ENCODE measurements around the gene TXNL4A. TPM values are rescaled to one million over a fixed set of nuclear protein-coding genes. Genes with fewer than 3 reads are reported as not detected.
A peak's percentile ranks its signal among the peaks of the same experiment; 100 is the strongest.

Gene TXNL4A
- total and polyA plus RNA-seq, 7 donors: 81.5 to 217 (median 112) TPM

DNA sequence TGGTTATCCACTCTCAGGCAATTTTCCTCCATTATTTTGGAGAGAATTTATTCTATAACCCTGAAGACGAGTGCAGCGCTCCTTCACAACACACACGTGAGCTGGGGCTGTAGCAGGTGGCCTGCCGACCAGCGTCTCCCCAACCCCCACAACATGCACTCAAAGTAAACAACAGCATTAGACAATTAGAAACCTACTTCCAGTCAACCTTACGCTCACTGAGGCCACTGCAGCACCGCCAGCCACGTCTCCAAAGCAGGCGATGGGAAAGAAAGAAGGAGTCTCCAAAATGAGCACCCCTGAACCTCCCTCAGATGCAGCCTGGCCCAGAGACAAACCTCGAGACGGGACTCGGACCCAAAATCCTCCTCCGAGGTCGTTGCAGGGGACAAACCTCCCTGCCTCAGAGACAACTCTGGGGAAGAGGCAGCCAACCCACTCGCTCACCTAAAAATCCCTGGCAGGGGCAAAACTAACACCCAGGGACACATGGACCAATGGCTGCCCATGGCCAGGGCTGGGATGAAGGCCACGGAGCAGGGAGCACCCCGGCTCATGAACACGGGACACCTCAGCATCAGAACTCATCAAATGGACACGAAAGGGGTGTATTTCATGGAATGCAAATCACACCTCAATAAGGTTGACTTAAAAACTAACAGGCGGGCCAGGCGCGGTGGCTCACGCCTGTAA, 39.5 kb downstream of the TXNL4A start:
- Histone ChIP-seq H3K4me3 (peak overlapping the region; percentile 77), H3K4me1 (peaks cover 48% of the 10 kb centered on the region), H3K27me3 (ENCODE audit: insufficient read depth in 3 of 3, low read length in 2 of 3) (no peaks in the 10 kb centered on the region), H3K36me3 (ENCODE audit: insufficient read depth in 1 of 2, low read depth in 1 of 2) (peaks cover 0 to 11% of the 10 kb centered on the region in 2 donors), H3K27ac (peak overlapping the region; percentile 85), H3K9me3 (no peaks in the 10 kb centered on the region)
- 89 to 91% (median 90%) methylated on average over 23 of the region's 23 CpGs for WGBS, 3 donors
- DNase-seq (peak in 1 of 2 donors; percentile 51), ATAC-seq (no peak)
- TF ChIP-seq, protein P1, sequence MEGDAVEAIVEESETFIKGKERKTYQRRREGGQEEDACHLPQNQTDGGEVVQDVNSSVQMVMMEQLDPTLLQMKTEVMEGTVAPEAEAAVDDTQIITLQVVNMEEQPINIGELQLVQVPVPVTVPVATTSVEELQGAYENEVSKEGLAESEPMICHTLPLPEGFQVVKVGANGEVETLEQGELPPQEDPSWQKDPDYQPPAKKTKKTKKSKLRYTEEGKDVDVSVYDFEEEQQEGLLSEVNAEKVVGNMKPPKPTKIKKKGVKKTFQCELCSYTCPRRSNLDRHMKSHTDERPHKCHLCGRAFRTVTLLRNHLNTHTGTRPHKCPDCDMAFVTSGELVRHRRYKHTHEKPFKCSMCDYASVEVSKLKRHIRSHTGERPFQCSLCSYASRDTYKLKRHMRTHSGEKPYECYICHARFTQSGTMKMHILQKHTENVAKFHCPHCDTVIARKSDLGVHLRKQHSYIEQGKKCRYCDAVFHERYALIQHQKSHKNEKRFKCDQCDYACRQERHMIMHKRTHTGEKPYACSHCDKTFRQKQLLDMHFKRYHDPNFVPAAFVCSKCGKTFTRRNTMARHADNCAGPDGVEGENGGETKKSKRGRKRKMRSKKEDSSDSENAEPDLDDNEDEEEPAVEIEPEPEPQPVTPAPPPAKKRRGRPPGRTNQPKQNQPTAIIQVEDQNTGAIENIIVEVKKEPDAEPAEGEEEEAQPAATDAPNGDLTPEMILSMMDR (IDR thresholded peaks at IDR 0.05): no peak
- intact Hi-C loops (cut with DNase I): loop anchor here (10.0 kb wide), 2 partner anchors 274 to 564 kb away; partner anchors contain the start of gene CTDP1 (in 1 of the 2)

DNA sequence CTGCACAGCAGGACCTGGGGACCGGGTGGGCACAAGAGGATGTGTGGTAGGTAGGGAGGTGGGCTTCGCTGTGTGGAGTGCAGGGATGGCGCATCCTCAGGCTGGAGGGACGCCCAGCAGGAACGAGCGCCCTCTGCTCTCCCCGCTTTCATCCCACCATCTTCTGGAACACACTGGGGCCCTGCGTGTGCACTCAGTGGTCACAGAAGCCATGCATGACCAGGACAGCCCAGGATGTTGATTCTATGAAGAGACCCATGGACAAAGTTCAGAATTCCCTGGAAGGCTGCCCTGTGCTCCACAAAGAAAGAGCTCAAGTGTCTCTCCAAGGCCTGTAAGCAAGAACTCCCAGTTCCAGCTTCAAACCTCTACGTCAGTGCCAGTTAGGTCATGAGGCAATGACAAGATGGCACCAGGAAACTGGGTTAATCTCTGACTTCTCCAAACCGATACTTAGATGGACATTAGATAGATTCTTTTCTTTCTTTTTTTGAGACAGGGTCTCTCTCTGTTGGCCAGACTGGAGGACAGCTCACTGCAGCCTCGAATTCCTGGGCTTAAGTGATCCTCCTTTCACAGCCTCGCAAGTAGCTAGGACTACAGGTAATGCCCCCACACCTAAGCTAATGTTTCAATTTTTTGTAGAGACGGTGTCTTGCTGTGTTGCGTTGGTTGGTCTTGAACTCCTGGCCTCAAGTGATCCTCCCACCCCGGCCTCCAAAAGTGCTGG, 40.3 kb downstream of the TXNL4A start:
- H3K4me1 ChIP-seq: peaks cover 48% of the 10 kb centered on the region
- intact Hi-C loops (cut with DNase I): loop anchor here (10.0 kb wide), 2 partner anchors 273 to 563 kb away; partner anchors contain the start of gene CTDP1 (in 1 of the 2)
- TF ChIP-seq, protein P1 (IDR thresholded peaks at IDR 0.05): no peak

DNA sequence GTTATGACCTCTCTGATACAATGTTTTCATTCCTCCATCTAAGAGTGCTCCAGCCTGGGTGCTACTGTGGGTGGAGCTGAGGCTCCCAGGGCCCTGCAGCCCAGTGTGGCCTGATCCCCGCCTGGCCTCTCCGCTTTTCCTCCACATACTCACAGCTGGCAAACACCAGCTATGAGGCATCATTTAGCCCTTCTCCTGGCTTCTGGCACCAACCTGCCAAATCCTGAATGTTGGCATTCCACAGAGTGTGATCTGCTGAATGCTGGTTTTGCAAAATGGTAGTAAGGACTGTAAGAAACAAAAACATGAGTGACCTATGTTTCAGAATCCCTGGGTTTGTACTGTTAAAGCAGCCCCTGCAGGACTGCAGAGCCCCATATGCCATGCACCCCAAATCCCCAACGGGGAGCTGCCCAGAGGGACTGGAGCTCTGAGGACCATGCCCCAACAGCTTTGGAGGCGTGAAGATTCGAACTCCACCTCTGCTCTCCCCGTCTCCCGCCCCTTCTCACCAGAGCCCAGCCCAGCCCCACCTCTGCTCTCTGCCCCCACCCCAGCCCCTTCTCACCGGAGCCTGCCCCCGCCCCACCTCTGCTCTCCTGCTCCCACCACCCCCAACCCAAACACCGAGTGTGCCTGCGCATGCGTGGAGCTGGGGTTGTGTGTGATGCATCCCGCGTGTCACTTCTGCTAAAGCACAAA, 41.2 kb downstream of the TXNL4A start:
- H3K27me3 ChIP-seq (ENCODE audit: insufficient read depth in 3 of 3, low read length in 2 of 3): no peaks in the 10 kb centered on the region
- TF ChIP-seq, protein P1 (IDR thresholded peaks at IDR 0.05): no peak
- 77 to 90% (median 79%) methylated on average over 14 of the region's 14 CpGs for WGBS, 3 donors
- ATAC-seq (peak in 3 of 4 donors; percentile 25 to 50 (median 43)), DNase-seq (peak in 1 of 2 donors; percentile 62)
- peaks cover 3 to 23% of the 10 kb centered on the region in 2 donors for H3K36me3 ChIP-seq (ENCODE audit: insufficient read depth in 1 of 2, low read depth in 1 of 2)
- no peaks in the 10 kb centered on the region for H3K9me3 ChIP-seq
- H3K4me3 ChIP-seq: no peak overlapping the region
- intact Hi-C loops (cut with DNase I): loop anchor here (10.0 kb wide), 2 partner anchors 272 to 562 kb away; partner anchors contain the start of gene CTDP1 (in 1 of the 2)
- peaks cover 48% of the 10 kb centered on the region for H3K4me1 ChIP-seq
- H3K27ac ChIP-seq: peak overlapping the region; percentile 71

More for the DNA sequence above, 40.3 kb downstream of the TXNL4A start:
- peak overlapping the region; percentile 16 for H3K4me3 ChIP-seq
- peak overlapping the region; percentile 71 for H3K27ac ChIP-seq
- WGBS, 3 donors: 73 to 82% (median 77%) methylated on average over 15 of the region's 15 CpGs
- H3K27me3 ChIP-seq (ENCODE audit: insufficient read depth in 3 of 3, low read length in 2 of 3): no peaks in the 10 kb centered on the region
- peak; percentile 44 to 69 (median 64) for ATAC-seq
- no peaks in the 10 kb centered on the region for H3K9me3 ChIP-seq
- peaks cover 0 to 15% of the 10 kb centered on the region in 2 donors for H3K36me3 ChIP-seq (ENCODE audit: insufficient read depth in 1 of 2, low read depth in 1 of 2)
- peak in 1 of 2 donors; percentile 73 for DNase-seq

DNA sequence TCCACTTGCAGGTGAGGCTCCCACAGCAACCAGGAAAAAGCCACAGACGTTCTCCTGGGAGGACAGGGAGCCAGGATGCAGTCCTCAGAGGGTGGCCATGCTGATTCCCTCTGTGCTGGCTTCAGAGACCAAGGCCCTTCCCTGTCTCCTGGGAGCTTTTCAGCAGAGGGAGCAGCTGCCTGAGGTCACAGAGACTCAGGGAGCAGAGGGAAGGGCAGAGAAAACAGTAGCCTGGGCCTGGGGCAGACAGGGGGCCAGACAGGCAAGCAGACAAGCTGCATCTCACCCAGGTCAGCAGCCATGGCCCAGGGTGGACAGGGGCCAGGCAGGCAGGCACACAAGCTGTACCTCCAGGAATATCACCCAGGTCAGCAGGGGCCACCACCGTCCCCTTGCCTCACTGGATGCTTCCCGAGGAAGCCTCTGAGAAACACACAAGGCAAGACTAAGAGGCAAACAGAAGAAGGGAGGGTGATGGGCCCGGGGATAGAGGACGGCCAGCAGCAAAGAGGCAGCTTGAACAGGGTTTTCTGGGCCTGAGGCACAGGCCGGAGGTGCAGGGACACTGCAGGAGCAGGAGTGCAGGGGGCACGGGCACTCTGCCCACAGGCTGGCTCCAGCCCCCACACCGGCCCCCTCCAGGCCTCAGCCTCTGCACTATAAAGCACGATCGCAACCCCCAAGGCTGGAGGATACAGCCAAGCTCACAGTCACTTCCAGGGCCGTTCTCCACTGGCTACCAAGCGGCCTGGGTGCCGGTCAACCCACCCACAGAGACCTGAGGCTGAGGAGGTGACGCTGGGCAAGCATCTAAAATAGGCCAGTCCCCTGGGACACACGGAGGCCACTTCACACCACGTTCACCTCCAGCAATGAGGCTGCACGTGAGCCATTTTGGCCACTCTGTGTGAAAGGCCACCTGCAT, 43.0 kb downstream of the TXNL4A start:
- H3K9me3 ChIP-seq: no peaks in the 10 kb centered on the region
- H3K27ac ChIP-seq: no peak overlapping the region
- WGBS, 3 donors: 52 to 69% (median 64%) methylated on average over 17 of the region's 17 CpGs
- H3K4me3 ChIP-seq: no peak overlapping the region
- H3K4me1 ChIP-seq: peaks cover 54% of the 10 kb centered on the region
- H3K36me3 ChIP-seq (ENCODE audit: insufficient read depth in 1 of 2, low read depth in 1 of 2): peaks cover 4 to 35% of the 10 kb centered on the region in 2 donors
- ATAC-seq (peak in 2 of 4 donors; percentile 5 to 32), DNase-seq (peak in 1 of 2 donors; percentile 53)
- intact Hi-C loops (cut with DNase I): loop anchor here (10.0 kb wide), 2 partner anchors 271 to 561 kb away; partner anchors contain the start of gene CTDP1 (in 1 of the 2)
- TF ChIP-seq, protein P1 (IDR thresholded peaks at IDR 0.05): no peak
- H3K27me3 ChIP-seq (ENCODE audit: insufficient read depth in 3 of 3, low read length in 2 of 3): no peaks in the 10 kb centered on the region

Data from psoas muscle (tissue), 8 donors.